HFF-Myc (cell line): ENCODE data around the gene HABP2.

Experiments
- DNase-seq: peaks from one replicate; pipeline ENCODE4 v3.0.0-alpha.2; 2011; ENCODE audit warnings: low read depth; ENCODE audit errors: extremely low read depth
- H3K4me3 ChIP-seq: replicated peaks from 2 replicates; pipeline ENCODE4 v1.5.1; 2011; ENCODE audit warnings: low read depth, mild to moderate bottlenecking, control low read depth, low read length
- CTCF ChIP-seq: IDR thresholded peaks from 2 replicates; pipeline ENCODE4 v1.5.1; 2012; ENCODE audit warnings: mild to moderate bottlenecking, low read depth, low read length, control low read depth; ENCODE audit errors: missing control alignments

HABP2 gene

GRCh38 chr10:113560071-113560470, 7.2 kb downstream of the HABP2 start:
- DNase-seq: no peak
- no peak overlapping the region for H3K4me3 ChIP-seq
- no peak for TF ChIP-seq CTCF

GRCh38 chr10:113561214-113561613, 8.4 kb downstream of the HABP2 start:
- TF ChIP-seq CTCF: no peak
- no peak for DNase-seq
- no peak overlapping the region for H3K4me3 ChIP-seq

DNA sequence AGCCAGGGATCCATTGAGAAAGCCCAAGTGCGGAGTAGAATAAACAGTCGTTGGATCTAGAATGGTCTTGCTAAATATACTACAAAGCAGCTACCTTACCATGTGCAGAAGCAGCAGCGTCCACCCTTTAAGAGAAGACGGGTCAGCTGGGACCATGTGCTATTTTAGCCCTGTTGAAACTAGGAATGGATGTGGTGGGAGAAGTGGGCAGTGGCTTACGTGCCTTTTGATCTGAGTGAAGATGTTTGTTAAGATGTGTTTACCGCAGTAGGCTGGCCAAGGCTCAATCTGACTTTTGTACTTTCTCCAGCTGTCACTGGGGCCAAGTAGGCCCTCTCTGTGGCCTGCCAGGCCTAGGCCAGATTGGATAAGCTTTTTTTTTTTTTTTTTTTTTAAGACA, 9.2 kb downstream of the HABP2 start:
- no peak overlapping the region for H3K4me3 ChIP-seq
- no peak for TF ChIP-seq CTCF
- no peak for DNase-seq

GRCh38 chr10:113562704-113563103, 9.9 kb downstream of the HABP2 start:
- H3K4me3 ChIP-seq: no peak overlapping the region
- no peak for TF ChIP-seq CTCF
- DNase-seq: no peak

GRCh38 chr10:113563306-113564088, 10.6 kb downstream of the HABP2 start:
- TF ChIP-seq CTCF: peak; percentile 97
- DNase-seq: peak; percentile 27
- peak overlapping the region; percentile 19; the same call in 1 of the 2 replicates for H3K4me3 ChIP-seq

GRCh38 chr10:113565364-113565763, 12.5 kb downstream of the HABP2 start:
- TF ChIP-seq CTCF: no peak
- no peak for DNase-seq
- H3K4me3 ChIP-seq: no peak overlapping the region

DNA sequence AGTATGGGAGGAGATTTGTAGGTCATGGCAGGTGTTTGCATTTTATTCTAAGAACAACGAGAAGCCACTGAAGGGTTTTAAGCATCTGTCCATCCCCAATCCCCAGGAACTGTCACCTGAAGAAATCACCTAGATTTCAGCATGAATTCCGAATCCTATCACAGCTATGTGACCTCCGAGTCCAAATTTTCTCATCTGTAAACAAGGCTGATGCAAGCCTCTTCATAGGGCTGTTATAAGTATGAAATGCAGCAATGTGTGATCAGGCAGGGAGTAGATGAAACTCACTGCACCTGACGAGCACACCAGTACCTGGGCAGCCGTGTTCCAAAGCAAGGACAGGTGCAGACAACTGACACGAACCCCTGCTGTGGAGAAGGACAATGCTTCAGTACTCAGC, 14.0 kb downstream of the HABP2 start:
- H3K4me3 ChIP-seq: no peak overlapping the region
- no peak for DNase-seq
- no peak for TF ChIP-seq CTCF
